ENCODE results near the gene MS4A8. TPM values are rescaled to one million over a fixed set of nuclear protein-coding genes. Genes with fewer than 3 reads are reported as not detected.

The MS4A8 gene
- not detected in 2 replicates for total RNA-seq

GRCh38 chr11:60699284-60699691, at the start of gene MS4A8:
Gene MS4A8, plus strand, starts transcription at chr11:60699612. Its CDS starts 1,249 bp downstream, at chr11:60700861.

GRCh38 chr11:60724420-60724819, 25.0 kb downstream of the MS4A8 start, which contains the start of gene MS4A18:
Gene MS4A18, plus strand, starts transcription at chr11:60724720.

GRCh38 chr11:60756307-60757032, 57.1 kb downstream of the MS4A8 start, which contains the start of gene MS4A15:
Gene MS4A15, plus strand, starts transcription at chr11:60756867. Its CDS starts 6,867 bp downstream, at chr11:60763734.

Other genes starting within 250 kb of the MS4A8 start
- not detected in 2 replicates for gene MS4A1, start 243.8 kb upstream of the MS4A8 start, total RNA-seq
- gene MS4A12, start 206.8 kb upstream of the MS4A8 start, total RNA-seq, result not detected in 2 replicates
- gene MS4A13, start 184.2 kb upstream of the MS4A8 start, total RNA-seq, result not detected in 2 replicates
- not detected in 2 replicates for gene MS4A18, start 25.1 kb downstream of the MS4A8 start, total RNA-seq
- gene MS4A15, start 57.3 kb downstream of the MS4A8 start, total RNA-seq, result not detected in 2 replicates
- not detected in 2 replicates for gene MS4A10, start 85.7 kb downstream of the MS4A8 start, total RNA-seq
- 19.7 and 23.0 TPM in 2 replicates for gene CCDC86, start 142.5 kb downstream of the MS4A8 start, total RNA-seq
- 0.29 TPM in 1 of 2 replicates, not detected in the other for gene PTGDR2, start 156.3 kb downstream of the MS4A8 start, total RNA-seq
- 1.0 and 1.9 TPM in 2 replicates for gene ZP1, start 167.9 kb downstream of the MS4A8 start, total RNA-seq
- 60.6 and 66.8 TPM in 2 replicates for gene PRPF19, start 207.0 kb downstream of the MS4A8 start, total RNA-seq
- 54.5 and 59.8 TPM in 2 replicates for gene TMEM109, start 214.5 kb downstream of the MS4A8 start, total RNA-seq
- 15.1 and 16.9 TPM in 2 replicates for gene TMEM132A, start 224.8 kb downstream of the MS4A8 start, total RNA-seq